Measurements from ENCODE around the gene NPDC1. TPM values are rescaled to one million over a fixed set of nuclear protein-coding genes. Genes with fewer than 3 reads are reported as not detected.
A peak's percentile ranks its signal among the peaks of the same experiment; 100 is the strongest.

NPDC1 gene
- total RNA-seq, 4 donors from 2014 or later: 25.2 to 221 (median 59.2) TPM

GRCh38 chr9:137082925-137083290, 36.9 kb upstream of the NPDC1 start:
- Histone ChIP-seq H3K36me3 (no peaks in the 10 kb centered on the region), H3K27me3 (no peaks in the 10 kb centered on the region), H3K9me3 (no peaks in the 10 kb centered on the region), H3K27ac (peak overlapping the region; percentile 40 to 67), H3K4me1 (peaks cover 0 to 13% of the 10 kb centered on the region in 2 donors), H3K4me3 (no peak overlapping the region)
- TF ChIP-seq CTCF (IDR thresholded peaks at IDR 0.05) (no peak), POLR2A (IDR thresholded peaks at IDR 0.05) (no peak)
- peak in 1 of 2 donors; percentile 15 for DNase-seq
- intact Hi-C loops (cut with DNase I; ENCODE audit: low total_unique reads): no loop called here

GRCh38 chr9:137082222-137082924, 36.4 kb upstream of the NPDC1 start:
- peak in 1 of 2 donors; percentile 15 for DNase-seq
- no peaks in the 10 kb centered on the region for H3K9me3 ChIP-seq
- H3K36me3 ChIP-seq: no peaks in the 10 kb centered on the region
- peak overlapping the region in 1 of 2 donors; percentile 67 for H3K27ac ChIP-seq
- H3K27me3 ChIP-seq: no peaks in the 10 kb centered on the region
- TF ChIP-seq CTCF (IDR thresholded peaks at IDR 0.05): no peak
- TF ChIP-seq POLR2A (IDR thresholded peaks at IDR 0.05): no peak
- H3K4me1 ChIP-seq: peaks cover 0 to 13% of the 10 kb centered on the region in 2 donors
- intact Hi-C loops (cut with DNase I; ENCODE audit: low total_unique reads): no loop called here
- no peak overlapping the region for H3K4me3 ChIP-seq

GRCh38 chr9:137080260-137081122, 34.5 kb upstream of the NPDC1 start:
- no peaks in the 10 kb centered on the region for H3K9me3 ChIP-seq
- no peaks in the 10 kb centered on the region for H3K36me3 ChIP-seq
- DNase-seq: no peak
- TF ChIP-seq CTCF (IDR thresholded peaks at IDR 0.05): no peak
- no peak for TF ChIP-seq POLR2A (IDR thresholded peaks at IDR 0.05)
- peaks cover 0 to 8% of the 10 kb centered on the region in 2 donors for H3K4me1 ChIP-seq
- no peaks in the 10 kb centered on the region for H3K27me3 ChIP-seq
- no peak overlapping the region for H3K27ac ChIP-seq
- H3K4me3 ChIP-seq: no peak overlapping the region
- intact Hi-C loops (cut with DNase I; ENCODE audit: low total_unique reads): no loop called here

- H3K27me3 ChIP-seq: no peaks in the 10 kb centered on the region
- no peak overlapping the region for H3K27ac ChIP-seq
- H3K9me3 ChIP-seq: no peaks in the 10 kb centered on the region
- intact Hi-C loops (cut with DNase I; ENCODE audit: low total_unique reads): no loop called here
- H3K36me3 ChIP-seq: no peaks in the 10 kb centered on the region
- no peak for DNase-seq
- TF ChIP-seq POLR2A (IDR thresholded peaks at IDR 0.05) (no peak), CTCF (IDR thresholded peaks at IDR 0.05) (no peak)
- H3K4me1 ChIP-seq: peaks cover 0 to 7% of the 10 kb centered on the region in 2 donors
- H3K4me3 ChIP-seq: no peak overlapping the region
Measured at GRCh38 chr9:137079401-137079787, 33.4 kb upstream of the NPDC1 start.
